ENCODE data around the gene CAPN15.
A peak's percentile ranks its signal among the peaks of the same experiment; 100 is the strongest.

The CAPN15 gene

GRCh38 chr16:544517-544916, 17.0 kb downstream of the CAPN15 start:
- DNase-seq (ENCODE audit: low spot score) = no peak

- peak; percentile 81 for DNase-seq (ENCODE audit: low spot score)
Measured at GRCh38 chr16:546909-547770, 19.6 kb downstream of the CAPN15 start.

GRCh38 chr16:548586-548985, 21.1 kb downstream of the CAPN15 start:
- DNase-seq (ENCODE audit: low spot score) = no peak

- DNase-seq (ENCODE audit: low spot score) = no peak
Measured at GRCh38 chr16:549544-550263, 22.2 kb downstream of the CAPN15 start.

GRCh38 chr16:551210-551609, 23.7 kb downstream of the CAPN15 start:
- DNase-seq (ENCODE audit: low spot score) = no peak

- no peak for DNase-seq (ENCODE audit: low spot score)
Measured at GRCh38 chr16:552171-552570, 24.7 kb downstream of the CAPN15 start.

- no peak for DNase-seq (ENCODE audit: low spot score)
Measured at GRCh38 chr16:553601-554296, 26.2 kb downstream of the CAPN15 start.

GRCh38 chr16:554297-554621, 26.7 kb downstream of the CAPN15 start:
- DNase-seq (ENCODE audit: low spot score) = no peak

GRCh38 chr16:554640-555365, 27.3 kb downstream of the CAPN15 start:
- DNase-seq (ENCODE audit: low spot score) = no peak

- no peak for DNase-seq (ENCODE audit: low spot score)
Measured at GRCh38 chr16:555528-556473, 28.3 kb downstream of the CAPN15 start.

GRCh38 chr16:556474-557173, 29.1 kb downstream of the CAPN15 start:
- no peak for DNase-seq (ENCODE audit: low spot score)

GRCh38 chr16:557463-558297, 30.2 kb downstream of the CAPN15 start:
- no peak for DNase-seq (ENCODE audit: low spot score)

GRCh38 chr16:558298-559020, 30.9 kb downstream of the CAPN15 start:
- DNase-seq (ENCODE audit: low spot score) = no peak

- no peak for DNase-seq (ENCODE audit: low spot score)
Measured at GRCh38 chr16:559021-559380, 31.5 kb downstream of the CAPN15 start.

GRCh38 chr16:559411-560203, 32.1 kb downstream of the CAPN15 start:
- no peak for DNase-seq (ENCODE audit: low spot score)

GRCh38 chr16:560204-560700, 32.7 kb downstream of the CAPN15 start, which contains the start of gene PRR35:
PRR35 (plus strand) TSS chr16:560394; CDS start chr16:563295, 2,901 bp downstream.
- no peak for DNase-seq (ENCODE audit: low spot score)

GRCh38 chr16:560701-561412, 33.3 kb downstream of the CAPN15 start:
- DNase-seq (ENCODE audit: low spot score) = no peak
